GDM1 (cell line): ENCODE measurements around the gene HHIPL2.
"Not testable (repeated sequence)": the region's sequence is repeated elsewhere in the genome, so short reads cannot be mapped to it uniquely, and the experiment has no call there.

Experiments used
- DNase-seq: peaks from one replicate; lab custom pipeline; 2025; lab: John Stamatoyannopoulos, UW

HHIPL2 gene

DNA sequence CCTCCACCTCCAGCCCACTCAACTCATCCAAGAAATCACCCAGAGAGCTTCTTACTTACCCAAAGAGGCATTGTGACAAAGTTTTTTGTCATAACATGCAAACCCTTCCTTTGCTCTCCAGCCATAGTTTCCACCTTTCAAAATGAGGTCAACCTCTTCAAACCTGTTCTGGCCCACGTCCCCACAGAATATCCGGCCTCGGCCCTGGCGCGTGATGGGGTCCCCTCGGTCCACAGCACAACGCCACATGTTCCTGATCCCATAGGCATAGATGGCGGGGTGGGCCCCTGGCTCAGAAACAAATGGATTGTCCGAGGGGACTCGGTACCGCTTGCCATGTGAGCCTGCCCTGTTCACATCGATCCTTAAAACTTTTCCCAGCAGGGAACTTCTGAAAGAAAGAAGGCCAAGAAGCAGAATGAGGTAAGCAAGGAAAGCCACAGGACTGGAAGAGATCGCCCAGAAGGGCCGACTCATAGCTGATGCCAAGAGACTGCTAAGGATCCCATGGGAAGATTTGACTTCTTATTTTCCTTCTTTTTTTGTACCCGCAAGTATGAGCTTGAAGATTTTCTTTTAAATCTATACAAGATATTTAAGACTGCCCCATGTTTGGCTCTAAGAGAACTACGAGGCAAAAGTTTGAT lies 7.8 kb downstream of the HHIPL2 start:
- no peak for DNase-seq

DNA sequence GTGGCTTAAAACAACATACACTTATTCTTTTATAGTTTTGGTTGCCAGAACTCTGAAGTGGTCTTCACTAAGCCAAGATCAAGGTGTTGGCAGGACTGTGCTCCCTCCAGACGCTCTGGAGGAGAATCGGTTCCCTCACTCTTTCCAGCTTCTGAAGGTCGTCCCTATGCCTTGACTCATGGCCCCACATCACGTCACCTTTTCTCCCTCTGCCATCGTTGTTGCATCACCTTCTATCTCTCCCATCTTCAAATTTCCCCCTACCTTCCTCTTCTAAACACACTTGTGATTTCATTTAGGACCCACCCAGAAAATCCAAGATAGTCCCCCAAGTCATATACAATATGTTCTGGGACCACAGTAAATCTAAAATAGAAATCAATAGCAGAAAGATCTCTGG lies 12.4 kb downstream of the HHIPL2 start:
- DNase-seq: no peak

DNA sequence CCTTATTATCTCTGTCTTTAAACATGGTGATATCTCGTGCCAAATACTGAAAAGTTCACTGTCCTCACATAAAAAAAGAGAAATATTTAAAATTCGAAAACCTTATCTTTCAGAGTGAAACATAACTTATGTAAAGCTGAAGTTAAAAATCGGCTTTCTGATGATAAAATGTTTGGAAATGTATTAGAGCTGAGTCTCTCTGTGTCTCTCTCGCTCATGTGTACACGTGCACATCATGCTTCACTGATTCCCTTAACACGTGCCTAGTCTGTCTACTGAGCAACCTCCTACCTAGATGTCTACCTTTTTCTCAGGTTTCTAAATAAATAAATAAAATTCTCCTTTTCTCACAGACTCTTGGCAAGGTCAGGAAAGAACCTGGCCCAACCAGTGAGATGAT lies 17.1 kb downstream of the HHIPL2 start:
- no peak for DNase-seq

DNA sequence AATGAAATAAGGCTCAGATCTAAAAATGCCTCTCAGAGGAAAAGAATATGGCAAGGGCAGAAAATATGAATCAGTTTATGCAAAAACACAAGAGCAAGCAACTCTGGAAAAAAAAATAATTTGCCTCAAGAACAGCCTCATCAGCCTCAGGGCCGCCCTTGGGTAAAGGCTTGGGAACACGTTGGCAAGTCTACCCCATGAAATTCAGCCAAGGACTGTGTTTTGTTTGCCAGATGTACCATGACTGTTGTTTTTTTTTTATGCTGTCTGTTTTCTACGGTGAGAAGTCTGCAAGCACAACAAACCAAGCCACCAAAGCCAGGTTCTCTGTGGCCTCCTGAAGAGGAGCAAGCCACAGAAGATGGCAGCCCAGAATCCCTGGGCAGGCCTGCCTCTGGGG lies 18.0 kb downstream of the HHIPL2 start:
- DNase-seq: no peak

DNA sequence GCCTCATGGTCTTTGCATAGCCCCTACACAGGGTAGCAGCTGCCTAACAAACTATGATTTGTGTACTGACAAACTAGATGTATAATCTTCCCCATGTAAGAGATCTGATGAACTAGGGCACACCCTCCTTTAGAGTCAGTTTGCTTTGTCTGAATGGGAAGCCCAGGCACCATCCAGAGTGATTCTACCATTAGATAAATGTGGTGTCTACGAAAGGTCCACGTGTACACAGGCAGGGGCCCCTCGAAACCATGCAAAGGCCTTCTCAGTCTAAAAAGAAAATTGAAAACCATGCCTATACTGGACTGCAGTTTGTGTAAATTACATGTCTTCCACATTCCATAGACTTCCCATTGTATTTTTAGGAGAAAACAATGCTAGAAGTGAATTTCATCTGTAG lies 18.7 kb downstream of the HHIPL2 start:
- DNase-seq: no peak

DNA sequence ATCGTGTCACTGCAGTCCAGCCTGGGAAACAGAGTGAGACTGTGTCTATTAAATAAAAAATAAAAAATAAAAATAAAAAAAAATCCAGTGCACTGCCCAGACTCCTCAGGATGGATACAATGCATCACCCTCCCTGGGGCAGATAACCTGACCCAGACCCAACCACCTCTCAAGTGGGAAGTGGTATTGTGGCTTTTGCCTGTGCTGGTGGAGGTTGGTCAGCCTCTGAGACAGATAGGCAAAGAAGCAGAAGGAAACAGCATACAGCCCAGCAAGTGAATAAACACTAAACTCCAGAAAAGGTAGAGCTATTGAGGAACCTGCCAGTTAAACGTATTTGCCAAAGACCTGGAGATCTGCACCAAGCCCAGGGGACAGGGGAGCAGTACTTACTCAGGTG lies 22.0 kb downstream of the HHIPL2 start:
- DNase-seq: peak; percentile 57

DNA sequence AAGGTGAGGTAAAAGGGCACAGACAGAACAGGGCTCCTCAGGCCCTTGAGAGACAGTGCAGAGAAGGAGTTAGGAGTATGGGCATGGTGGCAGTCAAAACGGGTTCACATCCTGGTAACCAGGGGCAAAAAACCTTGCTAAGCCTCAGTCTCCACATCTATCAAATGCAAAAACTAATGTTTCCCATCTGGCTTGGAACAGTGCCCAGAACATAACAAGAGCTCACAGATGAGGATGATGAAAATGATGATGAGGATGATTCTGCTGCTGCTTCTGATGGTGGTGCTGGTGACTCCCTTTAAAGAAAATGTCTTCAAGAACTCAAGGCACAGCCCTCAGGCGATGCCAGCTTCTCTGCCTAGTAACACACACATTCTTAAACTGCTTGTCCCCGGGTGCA lies 24.1 kb downstream of the HHIPL2 start:
- DNase-seq: no peak

DNA sequence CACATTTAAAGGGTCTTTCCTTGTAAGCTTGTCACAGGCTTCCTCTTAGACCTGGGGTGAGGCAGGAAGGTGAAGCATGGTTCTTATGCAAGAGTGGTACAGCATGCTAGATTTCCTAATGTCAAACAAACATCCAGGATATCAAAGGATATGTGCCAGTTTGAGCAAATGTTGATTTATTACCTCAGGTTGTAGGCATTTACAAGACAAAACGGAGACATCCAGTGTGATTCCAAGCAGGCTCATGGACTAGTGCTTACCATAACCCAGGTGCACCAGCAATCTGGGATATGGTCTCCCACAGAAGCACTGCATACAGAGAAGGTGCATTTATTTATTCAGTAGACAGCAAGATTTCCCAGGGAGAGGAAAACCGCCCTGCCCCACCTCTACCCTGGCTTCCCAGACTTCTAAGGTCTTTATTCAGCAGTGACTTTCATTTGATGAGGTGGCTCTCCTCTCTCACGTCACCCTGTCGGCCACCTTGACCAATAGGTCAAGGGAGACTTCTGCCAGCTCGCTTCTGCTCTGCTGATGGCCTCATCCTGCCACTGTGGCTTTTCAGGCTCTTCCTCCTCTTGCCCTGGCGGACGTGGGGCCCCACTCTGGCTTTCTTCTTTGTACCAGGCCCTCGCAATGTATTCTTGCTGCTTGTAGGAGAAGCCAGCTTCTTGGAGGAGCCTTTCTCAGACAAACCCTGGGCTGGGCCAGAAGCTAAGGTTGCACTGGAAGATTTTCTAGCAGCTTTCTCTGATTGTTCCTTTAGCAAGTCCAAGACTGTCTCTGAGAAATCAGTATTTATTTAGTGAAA lies 25.6 kb downstream of the HHIPL2 start:
- DNase-seq: no peak

DNA sequence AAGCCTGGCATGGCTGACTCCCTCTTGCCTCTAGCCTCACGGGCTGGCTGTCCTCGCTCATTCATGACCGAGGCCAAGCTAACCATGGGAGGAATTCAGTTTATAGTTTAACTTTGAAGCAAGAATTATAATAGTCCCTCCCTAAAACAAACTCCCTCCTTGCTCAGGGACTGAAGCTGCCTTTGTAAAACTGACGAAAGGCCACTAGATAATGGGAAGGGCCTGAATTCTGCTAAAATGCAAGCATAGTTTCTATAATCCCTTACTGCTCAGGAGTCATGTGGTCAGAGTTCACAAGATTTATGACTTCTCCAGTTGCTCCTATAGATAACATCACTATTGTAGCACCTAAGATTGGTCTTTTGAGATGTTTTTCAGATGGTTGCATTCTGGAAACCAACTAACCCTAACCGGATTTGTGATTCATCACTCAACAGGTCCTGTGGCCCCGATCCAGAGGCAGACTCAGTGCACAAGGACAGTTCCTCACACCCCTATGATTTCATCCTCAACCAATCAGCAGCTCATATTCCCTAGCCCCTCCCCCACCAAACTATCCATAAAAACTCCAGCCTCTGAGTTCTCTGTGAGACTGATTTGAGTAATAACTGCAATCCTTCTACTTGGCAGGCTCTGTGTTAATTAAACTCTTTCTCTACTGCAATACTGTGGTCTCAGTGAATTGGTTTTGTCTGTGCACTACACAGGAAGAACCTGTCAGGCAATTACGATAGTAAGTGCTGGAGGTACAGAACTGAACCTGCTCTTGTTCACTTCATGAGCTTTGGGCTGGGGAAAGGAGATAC lies 26.4 kb downstream of the HHIPL2 start:
- DNase-seq: no peak

DNA sequence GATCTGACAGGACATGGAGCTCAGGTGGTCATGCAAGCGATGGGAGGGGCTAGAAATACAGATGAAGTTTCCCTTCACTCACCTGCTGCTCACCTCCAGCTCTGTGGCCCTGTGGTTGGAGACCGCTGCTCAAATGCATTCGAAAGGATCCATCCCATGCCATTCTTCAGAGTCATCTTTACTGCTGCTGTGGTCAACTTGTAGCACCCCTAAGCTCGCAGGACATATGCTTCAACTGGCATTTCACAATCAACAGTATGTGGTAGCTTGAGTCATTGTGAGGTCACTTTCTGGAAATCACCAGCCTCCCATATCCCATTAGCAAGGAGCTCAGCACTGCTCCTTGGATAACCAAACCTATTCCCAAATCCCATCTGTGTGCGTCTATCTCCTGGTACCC lies 58.4 kb downstream of the HHIPL2 start:
- DNase-seq: not testable (repeated sequence)

DNA sequence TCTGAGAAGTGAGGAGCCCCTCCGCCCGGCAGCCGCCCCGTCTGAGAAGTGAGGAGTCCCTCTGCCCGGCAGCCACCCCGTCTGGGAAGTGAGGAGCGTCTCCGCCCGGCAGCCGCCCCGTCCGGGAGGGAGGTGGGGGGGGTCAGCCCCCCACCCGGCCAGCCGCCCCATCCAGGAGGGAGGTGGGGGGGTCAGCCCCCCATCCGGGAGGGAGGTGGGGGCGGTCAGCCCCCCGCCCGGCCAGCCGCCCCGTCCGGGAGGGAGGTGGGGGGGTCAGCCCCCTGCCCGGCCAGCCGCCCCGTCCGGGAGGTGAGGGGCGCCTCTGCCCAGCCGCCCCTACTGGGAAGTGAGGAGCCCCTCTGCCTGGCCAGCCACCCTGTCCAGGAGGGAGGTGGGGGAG lies 60.1 kb downstream of the HHIPL2 start:
- DNase-seq: not testable (repeated sequence)

DNA sequence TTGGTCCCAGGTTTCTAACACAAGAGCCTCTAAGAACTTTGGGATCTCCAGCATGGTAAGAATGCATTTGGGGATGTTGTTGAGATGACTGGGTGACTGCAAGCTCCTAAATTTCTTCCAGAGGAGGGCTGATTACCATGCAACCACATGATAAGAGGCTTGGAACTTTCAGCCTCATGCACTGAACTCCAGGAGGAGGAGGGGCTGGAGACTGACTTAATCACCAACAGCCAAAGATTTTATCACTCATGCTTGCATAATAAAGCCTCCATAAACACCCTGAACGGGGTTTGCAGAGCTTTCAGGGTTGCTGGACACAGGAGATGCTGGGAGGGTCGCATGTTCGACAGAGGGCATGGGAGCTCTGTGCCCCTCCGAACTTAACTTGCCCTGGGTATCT lies 63.9 kb downstream of the HHIPL2 start:
- not testable (repeated sequence) for DNase-seq

DNA sequence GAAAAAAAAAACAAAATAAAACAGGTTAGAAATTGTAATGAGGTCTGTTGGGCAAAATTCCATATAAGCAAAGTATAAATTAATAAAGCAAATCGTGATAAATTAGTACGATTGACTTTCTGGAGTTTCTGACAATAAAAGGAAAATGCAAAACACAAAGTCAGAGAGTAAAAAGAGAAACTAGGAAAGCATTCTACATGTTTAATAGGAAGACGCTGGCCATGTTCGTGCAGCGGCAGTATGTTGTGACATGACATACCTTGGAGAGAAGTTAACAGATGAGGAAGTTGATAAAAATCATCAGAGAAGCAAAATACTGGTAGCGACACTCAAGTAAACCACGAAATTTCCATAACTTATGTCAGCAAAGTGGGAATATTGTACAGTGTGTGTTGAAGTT lies 68.3 kb downstream of the HHIPL2 start:
- DNase-seq: not testable (repeated sequence)

DNA sequence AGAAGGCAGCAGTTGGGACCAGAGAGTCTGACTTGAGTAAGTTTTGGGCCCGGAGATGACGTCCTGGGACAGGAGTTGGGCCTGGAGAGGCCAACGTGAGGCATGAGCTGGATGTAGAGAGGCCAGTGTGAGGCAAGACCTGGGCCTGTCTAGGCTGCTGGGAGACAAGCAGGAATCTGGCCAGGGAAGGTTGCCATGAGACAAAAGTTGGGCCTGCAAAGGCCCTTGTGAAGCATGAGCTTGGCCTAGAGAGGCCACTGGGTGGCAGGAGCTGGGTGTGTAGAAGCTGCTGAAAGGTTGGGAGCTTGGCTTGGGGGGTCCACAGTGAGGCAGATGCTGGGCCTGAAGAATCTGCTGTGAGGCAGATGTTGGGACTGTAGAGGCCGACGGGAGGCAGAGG lies 71.5 kb downstream of the HHIPL2 start:
- not testable (repeated sequence) for DNase-seq

DNA sequence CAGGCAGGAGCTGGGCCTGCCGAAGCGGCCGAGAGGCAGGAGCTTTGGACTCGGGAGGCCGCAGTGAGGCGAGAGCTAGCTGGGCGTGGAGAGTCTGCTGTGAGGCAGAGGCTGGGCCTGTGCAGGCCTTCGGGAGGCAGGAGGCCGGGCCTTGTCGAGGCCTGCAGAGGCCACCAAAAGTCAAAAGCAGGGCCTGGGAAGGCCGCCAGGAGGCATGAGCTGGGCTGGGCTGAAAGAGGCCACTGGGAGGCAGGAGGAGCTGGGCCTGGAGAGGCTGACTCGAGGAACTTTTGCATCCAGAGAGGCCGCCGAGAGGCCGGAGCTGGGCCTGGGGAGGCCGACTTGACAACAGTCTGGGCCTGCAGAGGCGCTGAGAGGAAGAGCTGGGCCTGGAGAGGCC lies 74.2 kb downstream of the HHIPL2 start:
- DNase-seq: not testable (repeated sequence)

DNA sequence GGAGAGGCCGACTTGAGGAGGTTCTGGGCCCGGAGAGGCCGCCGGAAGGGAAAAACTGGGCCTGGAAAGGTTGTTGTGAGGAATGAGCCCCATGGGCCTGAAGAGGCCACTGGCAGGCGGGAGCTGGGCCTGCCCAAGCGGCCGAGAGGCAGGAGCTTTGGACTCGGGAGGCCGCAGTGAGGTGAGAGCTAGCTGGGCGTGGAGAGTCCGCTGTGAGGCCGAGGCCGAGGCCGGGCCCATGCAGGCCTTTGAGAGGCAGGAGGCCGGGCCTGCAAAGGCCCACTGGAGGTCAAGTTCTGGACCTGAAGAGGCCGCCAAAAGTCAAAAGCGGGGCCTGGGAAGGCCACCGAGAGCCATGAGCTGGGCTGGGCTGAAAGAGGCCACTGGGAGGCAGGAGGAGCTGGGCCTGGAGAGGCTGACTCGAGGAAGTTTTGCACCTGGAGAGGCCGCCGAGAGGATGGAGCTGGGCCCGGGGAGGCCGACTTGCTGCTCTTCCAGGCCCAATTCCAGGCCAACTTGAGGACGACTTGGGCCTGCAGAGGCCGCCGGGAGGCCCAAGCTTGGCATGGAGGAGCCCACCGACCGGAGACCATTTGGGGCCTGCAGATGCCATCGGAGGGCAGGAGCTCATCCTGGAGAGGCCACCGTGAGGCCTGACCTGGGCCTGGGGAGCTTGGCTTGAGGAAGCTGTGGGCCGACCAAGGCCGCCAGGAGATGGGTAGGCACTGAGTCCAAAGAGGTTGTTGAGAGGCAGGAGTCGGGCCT lies 74.9 kb downstream of the HHIPL2 start:
- DNase-seq: not testable (repeated sequence)
